Measurements from ENCODE around the gene LPAR5. TPM values are rescaled to one million over a fixed set of nuclear protein-coding genes. Genes with fewer than 3 reads are reported as not detected.

The LPAR5 gene
- total RNA-seq, 1 donor from 2014 or later, result 7.0 TPM

DNA sequence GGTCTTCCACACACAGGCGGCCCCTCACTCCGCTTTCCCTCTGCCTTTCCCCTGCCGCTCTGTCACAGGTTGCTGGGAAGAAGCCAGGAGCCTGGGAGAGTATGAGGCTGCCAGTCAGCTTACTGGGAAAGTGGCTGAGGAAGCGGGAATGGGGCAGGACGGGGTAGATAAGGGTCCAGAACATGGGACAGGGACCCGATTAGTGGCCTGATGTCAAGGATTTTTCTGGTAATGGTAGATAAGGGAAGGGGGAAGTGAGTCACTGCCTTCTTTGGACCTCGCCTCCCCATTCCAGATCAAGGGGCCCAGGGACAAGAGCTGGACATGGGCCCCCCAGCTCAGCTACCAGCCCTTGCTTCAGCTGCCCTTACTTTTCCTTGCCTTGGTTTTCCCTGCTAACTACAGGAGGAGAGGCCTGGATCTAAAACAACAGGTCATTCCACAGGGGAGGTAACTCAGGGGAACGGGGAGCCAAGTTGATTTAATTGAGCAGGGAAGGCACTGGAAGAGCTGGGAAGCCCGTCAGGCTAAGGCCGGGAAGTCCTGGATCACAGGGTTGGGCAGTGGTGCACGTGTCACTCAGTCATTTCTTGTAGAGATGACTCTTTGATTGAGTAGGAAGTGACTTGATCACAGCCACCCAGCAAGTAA, 3.5 kb upstream of the LPAR5 start:
- TF ChIP-seq, protein P1, sequence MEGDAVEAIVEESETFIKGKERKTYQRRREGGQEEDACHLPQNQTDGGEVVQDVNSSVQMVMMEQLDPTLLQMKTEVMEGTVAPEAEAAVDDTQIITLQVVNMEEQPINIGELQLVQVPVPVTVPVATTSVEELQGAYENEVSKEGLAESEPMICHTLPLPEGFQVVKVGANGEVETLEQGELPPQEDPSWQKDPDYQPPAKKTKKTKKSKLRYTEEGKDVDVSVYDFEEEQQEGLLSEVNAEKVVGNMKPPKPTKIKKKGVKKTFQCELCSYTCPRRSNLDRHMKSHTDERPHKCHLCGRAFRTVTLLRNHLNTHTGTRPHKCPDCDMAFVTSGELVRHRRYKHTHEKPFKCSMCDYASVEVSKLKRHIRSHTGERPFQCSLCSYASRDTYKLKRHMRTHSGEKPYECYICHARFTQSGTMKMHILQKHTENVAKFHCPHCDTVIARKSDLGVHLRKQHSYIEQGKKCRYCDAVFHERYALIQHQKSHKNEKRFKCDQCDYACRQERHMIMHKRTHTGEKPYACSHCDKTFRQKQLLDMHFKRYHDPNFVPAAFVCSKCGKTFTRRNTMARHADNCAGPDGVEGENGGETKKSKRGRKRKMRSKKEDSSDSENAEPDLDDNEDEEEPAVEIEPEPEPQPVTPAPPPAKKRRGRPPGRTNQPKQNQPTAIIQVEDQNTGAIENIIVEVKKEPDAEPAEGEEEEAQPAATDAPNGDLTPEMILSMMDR (IDR thresholded peaks at IDR 0.05; ENCODE audit: borderline replicate concordance), result no peak
- Histone ChIP-seq H3K9me3 (replicated peaks) (peaks cover 7% of the 10 kb centered on the region), H3K36me3 (no peaks in the 10 kb centered on the region), H3K27me3 (ENCODE audit: low read depth) (no peaks in the 10 kb centered on the region), H3K27ac (replicated peaks) (no peak overlapping the region), H3K4me3 (no peak overlapping the region), H3K4me1 (no peaks in the 10 kb centered on the region)
- no peak for DNase-seq
- intact Hi-C loops (cut with micrococcal nuclease), result no loop called here

DNA sequence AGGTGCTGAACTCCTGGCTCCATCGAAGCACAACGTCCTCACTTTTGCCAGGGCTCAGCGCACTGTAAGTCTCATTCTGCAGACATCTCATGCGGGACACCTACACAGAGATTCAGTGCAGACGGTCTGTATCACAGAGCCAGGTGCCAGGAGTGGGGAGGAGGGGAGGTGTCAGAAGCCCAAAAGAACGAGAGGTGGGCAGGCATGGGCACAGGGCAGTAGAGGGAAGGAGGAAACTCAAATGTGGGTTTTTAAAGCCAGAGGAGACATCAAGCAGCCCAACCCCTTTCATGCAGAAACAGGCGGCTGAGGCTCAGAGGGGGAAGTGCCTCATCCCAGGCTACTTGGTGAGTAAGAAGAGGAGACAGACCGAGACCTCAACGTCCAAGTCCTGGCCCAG, 2.5 kb upstream of the LPAR5 start:
- H3K4me3 ChIP-seq, result no peak overlapping the region
- H3K27me3 ChIP-seq (ENCODE audit: low read depth), result no peaks in the 10 kb centered on the region
- H3K9me3 ChIP-seq (replicated peaks), result no peaks in the 10 kb centered on the region
- no peak for DNase-seq
- no peaks in the 10 kb centered on the region for H3K4me1 ChIP-seq
- H3K27ac ChIP-seq (replicated peaks), result no peak overlapping the region
- TF ChIP-seq, protein P1 (IDR thresholded peaks at IDR 0.05; ENCODE audit: borderline replicate concordance), result no peak
- no peaks in the 10 kb centered on the region for H3K36me3 ChIP-seq
- intact Hi-C loops (cut with micrococcal nuclease), result no loop called here

DNA sequence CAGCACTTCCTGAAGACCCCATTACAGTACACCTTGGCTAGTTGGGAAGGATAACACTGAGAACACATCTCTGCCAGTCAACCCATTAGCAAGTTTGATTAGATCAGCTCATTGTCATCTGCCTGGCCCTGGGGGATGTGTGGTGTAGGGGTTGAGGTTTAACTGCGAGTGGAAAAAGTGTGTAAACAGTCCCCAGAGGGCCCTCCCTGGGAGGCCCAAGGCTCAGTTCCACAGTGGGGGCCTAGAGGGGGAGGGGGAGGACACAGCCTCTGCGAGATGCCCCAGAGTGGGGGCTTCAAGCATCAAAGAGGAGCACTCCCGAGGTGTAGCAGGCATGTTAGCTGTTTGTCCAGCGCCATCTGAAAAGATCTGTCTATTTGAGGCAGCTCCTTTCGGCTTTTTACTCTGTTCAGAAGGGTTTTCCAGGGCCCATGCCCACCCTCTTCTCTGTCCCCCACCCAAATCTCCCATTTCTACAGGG, 344 bp downstream of the LPAR5 start:
- TF ChIP-seq, protein P1 (IDR thresholded peaks at IDR 0.05; ENCODE audit: borderline replicate concordance), result no peak
- H3K4me1 ChIP-seq, result peaks cover 20% of the 10 kb centered on the region
- H3K9me3 ChIP-seq (replicated peaks), result no peaks in the 10 kb centered on the region
- DNase-seq, result no peak
- H3K27me3 ChIP-seq (ENCODE audit: low read depth), result peaks cover 6% of the 10 kb centered on the region
- H3K4me3 ChIP-seq, result peak overlapping the region; percentile 23
- peak overlapping the region; percentile 18 for H3K27ac ChIP-seq (replicated peaks)
- intact Hi-C loops (cut with micrococcal nuclease), result no loop called here
- no peaks in the 10 kb centered on the region for H3K36me3 ChIP-seq

DNA sequence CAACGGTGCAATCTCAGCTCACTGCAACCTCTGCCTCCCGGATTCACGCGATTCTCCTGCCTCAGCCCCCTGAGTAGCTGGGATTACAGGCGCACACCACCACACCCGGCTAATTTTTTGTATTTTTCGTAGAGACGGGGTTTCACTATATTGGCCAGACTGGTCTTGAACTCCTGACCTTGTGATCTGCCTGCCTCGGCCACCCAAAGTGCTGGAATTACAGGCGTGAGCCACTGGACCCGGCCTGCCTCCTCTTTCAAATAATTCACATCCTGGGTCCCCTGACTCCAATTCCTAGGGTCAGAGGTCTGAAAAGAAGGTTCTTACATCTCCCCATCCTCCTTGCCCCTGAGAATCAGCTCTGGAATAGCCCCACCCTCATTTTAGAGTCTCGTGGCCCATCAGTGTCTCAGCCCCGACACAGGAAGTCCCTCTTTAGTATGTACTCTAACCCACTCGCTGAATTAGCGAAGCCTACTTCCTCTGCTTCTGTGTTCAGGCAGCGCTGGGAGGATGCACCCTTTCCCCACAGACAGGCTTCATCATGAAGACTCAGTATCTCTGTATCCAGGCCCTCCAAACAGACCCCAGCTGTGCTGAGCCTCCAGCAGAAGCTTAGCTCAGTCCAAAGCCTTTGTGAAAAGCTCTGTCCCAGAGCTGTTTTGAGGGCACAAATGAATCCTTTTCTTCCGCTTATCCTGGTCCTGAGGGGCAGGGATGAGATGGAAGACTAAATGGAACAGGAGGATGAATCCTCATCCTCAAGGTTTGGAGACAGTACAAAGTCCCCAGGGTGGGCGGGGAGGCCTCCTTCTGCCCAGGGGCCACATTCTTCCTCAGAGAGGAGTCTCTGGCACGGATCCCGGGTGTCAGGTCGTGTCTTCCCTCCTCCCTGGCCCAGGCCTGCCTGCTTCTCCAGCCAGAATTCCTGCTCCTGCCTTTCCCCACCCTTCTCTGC, 3.5 kb downstream of the LPAR5 start:
- intact Hi-C loops (cut with micrococcal nuclease), result no loop called here
- Histone ChIP-seq H3K4me3 (peak overlapping the region; percentile 62), H3K4me1 (peaks cover 20% of the 10 kb centered on the region), H3K9me3 (replicated peaks) (no peaks in the 10 kb centered on the region), H3K27ac (replicated peaks) (peak overlapping the region; percentile 75), H3K27me3 (ENCODE audit: low read depth) (peaks cover 6% of the 10 kb centered on the region), H3K36me3 (no peaks in the 10 kb centered on the region)
- TF ChIP-seq, protein P1 (IDR thresholded peaks at IDR 0.05; ENCODE audit: borderline replicate concordance), result no peak
- no peak for DNase-seq

DNA sequence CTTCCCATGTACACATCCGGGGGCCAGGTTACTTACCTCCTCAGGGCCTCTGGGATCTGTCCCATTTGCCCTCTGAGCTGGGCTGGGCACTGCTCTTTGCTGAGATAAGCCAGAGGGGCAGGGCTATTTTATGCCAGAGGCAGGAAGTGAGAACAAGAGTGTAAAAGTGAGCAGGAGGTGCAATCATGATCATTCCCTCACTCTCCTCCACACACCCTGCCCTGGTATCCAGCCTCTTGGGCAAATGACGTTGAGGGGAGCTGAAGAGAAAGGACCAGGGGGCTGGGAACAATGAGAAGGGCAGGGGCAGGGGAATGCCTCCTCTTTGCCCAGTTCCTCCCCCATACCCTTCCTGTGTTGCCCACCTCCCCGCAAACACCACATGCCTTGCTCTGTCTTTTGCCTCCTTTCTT, 4.2 kb downstream of the LPAR5 start:
- DNase-seq, result no peak

More for the DNA sequence above, 4.2 kb downstream of the LPAR5 start:
- Histone ChIP-seq H3K36me3 (no peaks in the 10 kb centered on the region), H3K27me3 (ENCODE audit: low read depth) (peaks cover 6% of the 10 kb centered on the region), H3K9me3 (replicated peaks) (no peaks in the 10 kb centered on the region), H3K27ac (replicated peaks) (peak overlapping the region; percentile 75), H3K4me1 (peaks cover 20% of the 10 kb centered on the region), H3K4me3 (peak overlapping the region; percentile 62)
- intact Hi-C loops (cut with micrococcal nuclease), result no loop called here
- TF ChIP-seq, protein P1 (IDR thresholded peaks at IDR 0.05; ENCODE audit: borderline replicate concordance), result no peak

Measured in left ventricle myocardium inferior (tissue), 1 donor.